Activated effector memory CD4-positive, alpha-beta T cell treated with Interleukin-2 at 50 U/mL for 16 hours (primary cell): ENCODE measurements around the gene MARK3.

Source experiments
- DNase-seq: peaks from one replicate; pipeline ENCODE4 v3.0.0-alpha.2; 2020

Gene MARK3

DNA sequence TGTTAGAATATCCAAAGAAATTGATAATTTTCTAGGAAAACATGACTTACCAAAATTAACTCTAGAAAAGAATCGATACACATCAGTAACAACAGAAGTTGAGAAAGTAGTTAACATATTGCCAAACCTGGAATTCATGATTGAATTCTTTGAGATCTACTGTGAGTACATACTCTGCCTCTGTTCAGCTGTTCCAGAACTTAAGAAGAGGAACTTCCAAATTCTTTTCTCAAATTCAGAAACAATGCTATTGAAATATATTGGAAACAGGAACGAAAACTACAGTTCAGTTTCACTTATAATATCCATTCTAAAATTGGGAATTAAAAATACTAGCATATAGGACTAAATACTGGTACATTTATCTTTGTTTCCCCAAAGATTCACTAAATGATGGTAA lies 57.9 kb downstream of the MARK3 start:
- no peak for DNase-seq

DNA sequence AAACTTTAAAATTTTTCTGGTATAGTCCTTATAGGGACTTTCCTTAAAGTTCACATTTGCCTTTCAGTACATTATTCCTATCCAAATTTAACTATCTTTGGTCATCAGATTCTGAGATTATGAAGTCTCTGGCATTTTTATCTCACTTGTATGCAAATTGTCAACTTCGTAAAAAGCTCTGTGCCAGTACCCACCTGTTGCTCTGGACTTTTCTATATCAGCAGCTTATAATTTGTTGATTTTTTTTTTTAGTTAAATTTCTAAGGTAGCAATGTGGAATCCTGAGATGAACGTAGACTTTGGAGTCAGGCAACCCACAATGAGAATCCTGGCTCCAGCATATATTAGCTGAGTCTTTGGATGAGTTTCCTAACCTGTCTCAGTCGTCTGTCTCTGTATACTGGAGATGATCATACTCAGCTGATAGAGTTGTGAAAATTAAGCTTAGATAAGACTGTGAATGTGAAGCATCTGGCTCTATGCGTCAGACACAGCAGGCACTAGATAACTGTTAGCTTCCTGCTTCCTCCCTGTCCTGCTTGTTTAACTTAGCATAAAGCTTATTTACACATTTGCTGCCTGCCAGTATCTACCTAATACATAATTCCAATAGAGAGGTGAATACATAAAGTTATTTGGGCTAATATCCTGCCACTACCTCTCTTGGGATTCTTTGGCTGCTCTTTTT lies 59.8 kb downstream of the MARK3 start:
- DNase-seq: no peak

DNA sequence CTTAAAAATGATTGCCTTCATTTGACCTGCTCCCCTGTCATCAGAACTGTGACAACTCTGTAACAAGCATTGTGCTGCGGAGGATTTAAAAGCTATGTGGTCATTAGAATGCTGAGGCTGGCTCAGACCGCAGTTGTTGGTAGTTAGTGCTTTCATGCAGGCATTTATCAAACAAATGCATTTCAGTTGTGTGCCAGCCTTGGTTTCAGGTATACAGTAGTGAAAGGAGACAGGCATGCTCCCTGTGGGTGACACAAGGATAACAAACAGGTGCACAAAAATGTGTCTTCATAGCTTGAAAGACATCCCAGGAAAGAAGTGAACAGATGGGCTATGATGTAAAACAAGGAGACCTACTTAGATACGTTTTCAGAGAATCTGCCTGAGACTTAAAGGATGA lies 60.6 kb downstream of the MARK3 start:
- no peak for DNase-seq

DNA sequence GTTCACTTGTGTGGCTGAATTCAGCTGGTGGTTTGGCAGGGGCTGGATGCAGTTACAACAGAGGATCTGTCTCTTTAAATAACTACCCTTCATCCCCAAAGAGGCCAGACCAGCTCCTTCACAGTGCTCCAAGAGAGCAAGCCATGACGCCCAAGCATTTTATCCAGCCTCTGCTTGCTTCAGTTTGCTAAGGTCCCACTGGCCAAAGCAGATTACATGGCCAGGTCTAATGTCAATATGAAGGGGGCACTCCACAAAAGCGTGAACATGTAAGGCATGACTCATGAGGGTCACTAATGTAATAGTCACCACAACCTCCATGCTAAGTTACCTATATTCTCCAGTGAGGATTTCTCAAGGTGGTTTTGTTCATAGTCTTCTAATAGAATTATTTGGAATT lies 62.9 kb downstream of the MARK3 start:
- DNase-seq: no peak

DNA sequence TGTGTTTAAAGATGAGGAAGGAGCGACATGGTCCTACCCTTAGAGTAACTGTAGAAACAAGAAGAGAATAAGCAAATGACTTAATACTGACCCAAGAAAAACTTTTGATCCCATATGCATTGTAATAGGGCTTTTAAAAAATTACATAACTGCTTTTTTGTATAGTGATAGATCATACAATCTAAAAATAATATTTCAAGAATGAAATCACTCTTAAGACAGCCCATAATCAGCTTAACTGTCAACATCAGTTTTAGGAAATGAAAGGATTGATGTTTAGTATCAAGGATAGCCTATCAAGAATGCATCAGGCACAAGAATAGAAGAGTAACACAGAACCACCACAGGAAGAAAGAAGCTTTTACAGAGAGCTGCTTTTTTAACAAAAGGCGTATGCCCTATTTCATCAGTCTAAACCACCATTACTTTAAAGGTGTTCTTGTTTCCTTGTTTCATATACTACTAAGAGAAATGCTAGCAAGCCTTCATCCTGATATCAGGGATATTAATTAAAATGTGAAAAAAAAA lies 64.5 kb downstream of the MARK3 start:
- no peak for DNase-seq

DNA sequence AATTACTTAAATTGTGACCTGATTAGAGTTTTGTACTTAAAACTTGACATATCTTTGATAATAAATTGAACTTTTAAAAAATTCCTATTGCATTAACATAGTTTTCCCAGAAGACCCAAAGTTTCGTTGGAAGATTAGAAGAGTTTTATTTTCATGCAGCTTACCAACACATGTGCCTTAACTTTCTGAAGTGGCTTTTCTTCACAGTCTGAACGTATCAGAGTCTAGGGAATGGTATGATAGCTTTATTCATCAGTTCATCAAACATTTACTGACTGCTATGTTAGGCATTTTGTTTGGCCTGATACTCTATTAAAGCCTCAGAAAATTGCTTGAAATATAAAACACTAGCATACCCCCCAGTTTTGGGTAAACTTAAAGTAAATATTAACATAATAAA lies 65.2 kb downstream of the MARK3 start:
- no peak for DNase-seq

DNA sequence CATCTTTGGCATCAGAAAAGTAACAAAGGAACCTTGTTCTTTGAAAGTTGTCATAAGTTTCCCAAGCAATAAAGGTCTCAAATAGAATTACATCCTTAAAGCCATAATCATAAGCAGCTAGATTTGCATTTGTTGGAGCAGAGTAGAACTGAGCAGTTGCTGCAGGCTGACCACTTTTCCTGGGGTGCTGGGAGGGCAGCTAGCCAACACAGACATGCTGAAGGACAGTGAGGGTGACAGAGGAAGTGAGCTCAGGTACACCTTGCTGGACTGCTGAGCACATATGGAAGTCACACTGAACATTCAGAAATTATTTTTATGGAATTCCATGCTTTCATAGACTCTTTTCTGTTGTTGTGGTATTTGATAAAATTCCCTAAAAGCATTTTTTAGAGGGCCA lies 66.2 kb downstream of the MARK3 start:
- DNase-seq: no peak

DNA sequence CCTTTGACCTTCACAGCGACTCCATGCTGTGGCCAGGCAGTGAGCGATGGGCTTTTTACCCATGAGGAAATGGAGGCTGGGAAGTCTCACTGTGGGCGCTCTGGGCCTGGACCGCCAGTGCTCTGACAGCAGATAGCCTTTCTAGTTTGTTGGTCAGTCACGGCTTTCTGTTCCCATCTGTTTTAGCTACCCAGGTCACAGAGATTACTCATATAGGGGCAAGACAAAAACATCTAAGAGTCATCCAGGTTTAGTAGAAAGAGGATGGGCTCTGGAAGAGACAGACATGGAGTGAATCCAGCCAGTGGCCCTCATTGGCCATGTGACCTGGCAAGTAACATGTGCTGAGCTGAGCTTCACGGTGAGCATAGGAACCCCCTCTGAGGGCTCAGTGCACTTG lies 68.6 kb downstream of the MARK3 start:
- no peak for DNase-seq

GRCh38 chr14:103456167-103456835 lies 71.1 kb downstream of the MARK3 start:
- no peak for DNase-seq

DNA sequence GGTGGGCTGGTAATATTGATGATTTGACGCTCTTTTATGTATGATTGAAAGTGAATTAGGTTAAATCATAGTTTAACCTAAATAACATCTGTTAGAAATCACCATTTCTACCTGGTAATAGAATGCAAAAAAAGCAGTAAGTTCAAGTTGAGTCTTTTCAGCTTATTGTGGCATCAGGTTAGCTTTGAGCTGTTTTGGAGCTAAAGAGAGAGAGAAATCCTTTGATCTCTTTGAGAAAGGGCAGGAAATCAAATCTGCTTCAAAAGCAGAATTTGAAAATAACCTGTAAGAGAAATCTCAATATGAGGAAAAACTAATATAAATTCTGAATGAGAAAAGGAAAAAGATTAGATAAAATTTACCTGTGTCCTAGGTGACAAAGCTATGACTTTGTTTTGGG lies 75.2 kb downstream of the MARK3 start:
- no peak for DNase-seq

GRCh38 chr14:103463149-103463548 lies 77.9 kb downstream of the MARK3 start:
- DNase-seq: no peak

DNA sequence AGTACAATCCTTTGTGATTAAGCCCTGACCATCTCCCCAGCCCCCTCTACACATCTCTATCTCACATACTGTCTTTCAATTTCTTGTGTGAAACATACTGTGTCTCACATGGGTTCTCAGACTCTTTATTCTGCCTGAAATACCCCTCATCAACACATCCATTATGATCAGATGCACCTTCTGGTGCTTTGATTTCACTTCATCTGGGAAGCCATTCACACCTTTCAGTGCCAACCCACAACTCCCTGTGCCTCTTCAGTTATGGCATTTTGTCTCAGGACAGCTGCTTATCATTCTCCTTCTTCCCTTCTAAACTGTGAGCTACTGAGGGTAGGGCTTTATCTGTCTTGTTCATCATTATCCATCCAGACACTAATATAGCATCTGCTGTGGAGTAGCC lies 78.6 kb downstream of the MARK3 start:
- DNase-seq: no peak

GRCh38 chr14:103472939-103473338 lies 87.7 kb downstream of the MARK3 start:
- DNase-seq: no peak

GRCh38 chr14:103474893-103475292 lies 89.7 kb downstream of the MARK3 start:
- no peak for DNase-seq

- DNase-seq: no peak
These were observed 90.8 kb downstream of the MARK3 start for GRCh38 chr14:103476065-103476464.

DNA sequence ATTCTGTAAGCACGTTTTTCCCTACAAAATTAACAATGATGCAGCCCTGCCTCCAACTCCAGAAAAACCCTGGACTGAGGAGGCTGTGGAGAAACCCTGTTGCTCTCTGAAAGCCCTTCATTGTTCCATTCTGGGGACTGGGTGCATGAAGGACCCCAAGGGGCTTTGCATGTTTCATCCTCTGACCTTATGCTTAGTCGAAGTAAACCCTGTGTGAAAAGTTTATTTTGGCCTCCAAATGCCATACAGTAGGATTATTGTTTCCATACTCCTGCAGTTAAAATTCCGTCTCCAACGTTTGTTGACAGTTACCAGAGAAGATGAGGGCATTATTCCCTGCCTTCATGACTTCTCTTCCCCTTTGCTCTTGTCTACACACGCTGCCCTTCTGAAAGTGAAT lies 91.4 kb downstream of the MARK3 start:
- DNase-seq: no peak

GRCh38 chr14:103480595-103480994 lies 95.4 kb downstream of the MARK3 start:
- no peak for DNase-seq

DNA sequence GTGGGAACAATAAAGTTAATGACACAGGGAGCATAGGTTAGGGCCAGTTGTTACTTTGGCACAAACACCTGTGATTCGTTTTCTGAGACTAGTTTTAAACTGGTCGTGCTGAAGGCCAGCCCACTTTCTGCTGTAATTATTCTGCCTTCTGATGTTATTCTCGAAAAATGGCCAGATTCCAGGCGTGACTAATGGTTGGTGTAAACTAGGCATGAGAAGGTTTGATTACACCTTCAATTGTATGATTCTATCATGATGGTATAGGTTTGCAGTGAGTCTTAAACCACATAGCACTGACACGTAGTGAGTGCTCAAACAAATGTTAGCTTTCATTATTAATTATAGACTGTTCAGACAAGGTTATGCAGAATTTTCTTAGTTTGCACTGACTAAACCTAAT lies 98.4 kb downstream of the MARK3 start:
- DNase-seq: no peak

GRCh38 chr14:103485504-103485903 lies 100.3 kb downstream of the MARK3 start:
- no peak for DNase-seq

- no peak for DNase-seq
These were observed 102.9 kb downstream of the MARK3 start for GRCh38 chr14:103488071-103488470.

DNA sequence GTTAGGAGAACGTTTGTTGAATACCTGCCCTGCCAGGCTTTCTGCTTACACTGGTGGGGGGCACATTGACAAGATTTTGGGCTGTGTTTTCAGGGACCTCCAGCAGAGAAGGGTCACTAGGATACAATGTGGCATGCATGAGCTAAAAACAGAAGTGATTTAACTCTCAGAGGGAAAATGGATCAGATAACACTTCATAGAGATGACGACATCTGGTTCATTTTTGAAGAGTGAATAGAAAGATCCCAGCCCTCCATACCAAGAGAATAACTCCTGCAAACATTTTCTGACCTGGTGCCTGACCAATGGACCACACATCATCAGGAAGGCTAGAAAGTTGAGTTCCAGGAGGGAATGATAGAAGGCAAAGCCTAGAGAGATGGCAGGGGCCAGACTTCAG lies 103.7 kb downstream of the MARK3 start:
- no peak for DNase-seq

DNA sequence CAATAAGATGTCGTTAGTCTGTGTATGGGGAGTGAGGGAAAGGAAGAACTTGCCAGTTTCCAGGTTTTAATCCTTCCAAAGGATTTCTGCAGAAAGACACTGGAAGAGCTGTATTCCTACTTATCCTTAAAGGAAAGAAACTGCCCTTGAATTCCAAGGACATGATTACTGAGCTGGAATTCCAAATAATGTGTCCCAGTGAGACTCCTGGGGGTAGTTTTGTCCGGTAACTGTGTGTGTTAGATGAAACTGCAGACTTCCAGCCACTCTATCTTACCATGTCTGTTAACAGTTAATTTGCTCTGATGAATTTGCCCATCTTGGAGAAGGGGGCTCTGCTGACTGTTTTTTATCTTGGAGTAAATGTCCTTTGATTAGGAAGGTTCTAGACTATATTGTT lies 104.4 kb downstream of the MARK3 start:
- DNase-seq: no peak

DNA sequence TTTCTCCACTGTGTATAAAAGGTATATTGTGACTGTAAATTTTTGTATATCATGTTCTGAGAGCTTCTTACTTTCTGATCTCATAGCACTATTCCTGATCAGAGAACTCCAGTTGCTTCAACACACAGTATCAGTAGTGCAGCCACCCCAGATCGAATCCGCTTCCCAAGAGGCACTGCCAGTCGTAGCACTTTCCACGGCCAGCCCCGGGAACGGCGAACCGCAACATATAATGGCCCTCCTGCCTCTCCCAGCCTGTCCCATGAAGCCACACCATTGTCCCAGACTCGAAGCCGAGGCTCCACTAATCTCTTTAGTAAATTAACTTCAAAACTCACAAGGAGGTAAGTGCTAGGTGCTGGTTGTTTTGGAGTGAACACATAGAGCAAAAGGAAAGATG lies 106.5 kb downstream of the MARK3 start:
- no peak for DNase-seq

- no peak for DNase-seq
These were observed 107.1 kb downstream of the MARK3 start for GRCh38 chr14:103492156-103492925.
